H9 (cell line): Measurements from ENCODE around the gene HSD17B2. TPM values are rescaled to one million over a fixed set of nuclear protein-coding genes. Genes with fewer than 3 reads are reported as not detected.

Experiments
- DNase-seq: peaks from one replicate; pipeline ENCODE4 v3.0.0-alpha.2; 2017
- H2AFZ ChIP-seq: one replicate; pipeline ENCODE4 v1.6.1; 2013; ENCODE audit warnings: mild to moderate bottlenecking, low read length, control low read depth, moderate library complexity
- H2AK5ac ChIP-seq: 2 replicates; pipeline ENCODE4 v1.6.1; 2013; ENCODE audit warnings: low read length, control low read depth, mixed read lengths; ENCODE audit not compliant: insufficient read length
- H2BK120ac ChIP-seq: one replicate; pipeline ENCODE4 v1.6.1; 2013; ENCODE audit warnings: low read depth, mild to moderate bottlenecking, low read length, control low read depth, inconsistent platforms; ENCODE audit not compliant: poor library complexity, severe bottlenecking
- H2BK12ac ChIP-seq: 2 replicates; pipeline ENCODE4 v1.6.1; 2013; ENCODE audit warnings: low read length, control low read depth, mixed read lengths, low read depth; ENCODE audit not compliant: insufficient read length
- H2BK15ac ChIP-seq: 2 replicates; pipeline ENCODE4 v1.6.1; 2013; ENCODE audit warnings: low read depth, low read length, control low read depth
- H2BK20ac ChIP-seq: one replicate; pipeline ENCODE4 v1.6.1; 2013; ENCODE audit warnings: low read depth, mild to moderate bottlenecking, low read length, control low read depth, inconsistent platforms; ENCODE audit not compliant: poor library complexity, severe bottlenecking
- H2BK5ac ChIP-seq: 2 replicates; pipeline ENCODE4 v1.6.1; 2013; ENCODE audit warnings: low read length, control low read depth, mixed read lengths; ENCODE audit not compliant: insufficient read length
- H3K14ac ChIP-seq: 2 replicates; pipeline ENCODE4 v1.6.1; 2013; ENCODE audit warnings: low read length, control low read depth; ENCODE audit not compliant: insufficient read depth
- H3K18ac ChIP-seq: 2 replicates; pipeline ENCODE4 v1.6.1; 2013; ENCODE audit warnings: low read depth, mild to moderate bottlenecking, mixed read lengths, low read length, control low read depth; ENCODE audit not compliant: insufficient read length
- H3K23ac ChIP-seq: 2 replicates; pipeline ENCODE4 v1.6.1; 2013; ENCODE audit warnings: low read length, control low read depth, mixed read lengths, low read depth; ENCODE audit not compliant: insufficient read length
- H3K23me2 ChIP-seq: 2 replicates; pipeline ENCODE4 v1.6.1; 2013; ENCODE audit warnings: low read depth, mild to moderate bottlenecking, mixed read lengths, low read length, control low read depth; ENCODE audit not compliant: insufficient read length, poor library complexity, severe bottlenecking
- H3K27ac ChIP-seq: 2 replicates; pipeline ENCODE4 v1.5.1; 2013; ENCODE audit warnings: low read length, control low read depth, mixed read lengths, low read depth; ENCODE audit not compliant: insufficient read length
- H3K27me3 ChIP-seq: 2 replicates; pipeline ENCODE4 v1.6.1; 2013; ENCODE audit warnings: low read length, control low read depth, inconsistent platforms; ENCODE audit not compliant: insufficient read depth
- H3K4ac ChIP-seq: 2 replicates; pipeline ENCODE4 v1.6.1; 2013; ENCODE audit warnings: low read depth, mild to moderate bottlenecking, control low read depth, inconsistent platforms, low read length, moderate library complexity
- H3K4me1 ChIP-seq: 2 replicates; pipeline ENCODE4 v1.6.1; 2013; ENCODE audit warnings: low read length, control low read depth, inconsistent platforms; ENCODE audit not compliant: insufficient read depth
- H3K4me2 ChIP-seq: 2 replicates; pipeline ENCODE4 v1.6.1; 2013; ENCODE audit warnings: low read length, control low read depth, mixed read lengths; ENCODE audit not compliant: insufficient read length, insufficient read depth
- H3K56ac ChIP-seq: 2 replicates; pipeline ENCODE4 v1.6.1; 2013; ENCODE audit warnings: low read depth, mild to moderate bottlenecking, mixed read lengths, low read length, control low read depth; ENCODE audit not compliant: insufficient read length
- H3K79me1 ChIP-seq: 2 replicates; pipeline ENCODE4 v1.6.1; 2013; ENCODE audit warnings: low read depth, mild to moderate bottlenecking, moderate library complexity, low read length, control low read depth, inconsistent platforms; ENCODE audit not compliant: insufficient read depth, poor library complexity, severe bottlenecking
- H3K79me2 ChIP-seq: 2 replicates; pipeline ENCODE4 v1.6.1; 2013; ENCODE audit warnings: low read length, control low read depth, inconsistent platforms; ENCODE audit not compliant: insufficient read depth
- H3K9ac ChIP-seq: 2 replicates; pipeline ENCODE4 v1.6.1; 2013; ENCODE audit warnings: low read length, control low read depth, mixed read lengths; ENCODE audit not compliant: insufficient read length; ENCODE audit errors: extremely low read depth
- H3K9me3 ChIP-seq: one replicate; pipeline ENCODE4 v1.6.1; 2013; ENCODE audit warnings: low read depth, low read length, inconsistent platforms; ENCODE audit not compliant: control insufficient read depth
- H3T11ph ChIP-seq: one replicate; pipeline ENCODE4 v1.6.1; 2013; ENCODE audit warnings: mild to moderate bottlenecking, low read length, control low read depth, inconsistent platforms
- H4K20me1 ChIP-seq: one replicate; pipeline ENCODE4 v1.6.1; 2013; ENCODE audit not compliant: control insufficient read depth, insufficient read length, insufficient read depth
- H4K5ac ChIP-seq: 2 replicates; pipeline ENCODE4 v1.6.1; 2013; ENCODE audit warnings: low read depth, mild to moderate bottlenecking, mixed read lengths, low read length, control low read depth; ENCODE audit not compliant: insufficient read length
- H4K8ac ChIP-seq: replicated peaks from 2 replicates; pipeline ENCODE4 v1.6.1; 2013; ENCODE audit warnings: low read length, control low read depth, mixed read lengths, low read depth; ENCODE audit not compliant: insufficient read length
- H4K91ac ChIP-seq: 2 replicates; pipeline ENCODE4 v1.6.1; 2013; ENCODE audit warnings: low read depth, mild to moderate bottlenecking, moderate library complexity, mixed read lengths, low read length, control low read depth; ENCODE audit not compliant: insufficient read length
- H3K27ac Mint-ChIP-seq, 3 experiments: 2 replicates in 2 of 3; 3 replicates in 1 of 3; pipeline ENCODE4 v1.8.0; 2020 to 2021; ENCODE audit warnings: mixed read lengths in 3 of 3, mild to moderate bottlenecking in 1 of 3, moderate library complexity in 1 of 3
- H3K27me3 Mint-ChIP-seq: 2 replicates; pipeline ENCODE4 v1.8.0; 2021; ENCODE audit warnings: low read depth, mild to moderate bottlenecking, moderate library complexity, mixed read lengths
- H3K36me3 Mint-ChIP-seq, 3 experiments: 2 replicates in 2 of 3; 3 replicates in 1 of 3; pipeline ENCODE4 v1.8.0; 2020 to 2021; ENCODE audit warnings: low read depth in 3 of 3, mixed read lengths in 3 of 3; ENCODE audit not compliant: insufficient read depth in 1 of 3
- H3K4me1 Mint-ChIP-seq, 2 experiments: 2 replicates each; pipeline ENCODE4 v1.8.0; 2020; ENCODE audit warnings: mixed read lengths in 2 of 2
- H3K4me3 Mint-ChIP-seq, 2 experiments: 2 replicates in 1 of 2; 3 replicates in 1 of 2; pipeline ENCODE4 v1.8.0; 2020 to 2021; ENCODE audit warnings: mild to moderate bottlenecking in 2 of 2, mixed read lengths in 2 of 2, moderate library complexity in 1 of 2
- H3K9me3 Mint-ChIP-seq, 2 experiments: 2 replicates in 1 of 2; 3 replicates in 1 of 2; pipeline ENCODE4 v1.8.0; 2020; ENCODE audit warnings: mild to moderate bottlenecking in 2 of 2, mixed read lengths in 2 of 2, moderate library complexity in 1 of 2
- WGBS: extraction: QIAGEN DNeasy Blood & Tissue Kit; methylation state at CpG from one replicate; pipeline ENCODE4 v1.1.7; 2013; ENCODE audit warnings: missing lambda C conversion rate, low lambda C conversion rate, mixed read lengths; ENCODE audit not compliant: insufficient read length; ENCODE audit errors: extremely low coverage; 5-methylcytosine and 5-hydroxymethylcytosine counted together
- total RNA-seq: library from RNA; stranded (reverse); gene quantifications from 2 replicates; pipeline ENCODE4 v1.2.1, GENCODE V29; 2021
- TF ChIP-seq, protein P1 (sequence below): fragments of 200-600 bp; sonication (generic); conservative IDR thresholded peaks from 3 replicates; pipeline ENCODE4 v1.8.0; 2021; ENCODE audit warnings: antibody characterized with exemption, mild to moderate bottlenecking

The HSD17B2 gene
- total RNA-seq, 1 experiment from 2014 or later: not detected

DNA sequence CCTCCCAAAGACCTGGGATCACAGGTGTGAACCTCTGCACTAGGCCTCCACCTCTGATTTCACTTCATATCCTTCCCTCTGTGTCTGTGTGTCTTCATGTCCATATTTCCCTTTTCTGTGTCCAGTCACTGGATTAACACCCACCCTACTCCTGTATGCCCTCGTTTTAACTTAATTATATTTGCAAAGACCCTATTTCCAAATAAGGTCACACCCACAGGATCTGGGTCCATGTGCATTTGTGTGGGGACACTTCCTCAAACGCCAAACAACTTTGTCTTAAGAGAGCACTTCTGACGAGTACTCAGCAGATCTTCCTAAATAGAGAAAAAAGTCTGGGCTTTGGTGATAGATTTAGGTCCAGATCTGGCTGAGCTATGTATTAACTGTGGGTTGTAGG lies 78.7 kb downstream of the HSD17B2 start:
- no peak overlapping the region for H2BK120ac ChIP-seq
- H3K14ac ChIP-seq: no peak overlapping the region
- no peak overlapping the region for H2BK12ac ChIP-seq
- no peak overlapping the region for H3K18ac ChIP-seq
- TF ChIP-seq, protein P1, sequence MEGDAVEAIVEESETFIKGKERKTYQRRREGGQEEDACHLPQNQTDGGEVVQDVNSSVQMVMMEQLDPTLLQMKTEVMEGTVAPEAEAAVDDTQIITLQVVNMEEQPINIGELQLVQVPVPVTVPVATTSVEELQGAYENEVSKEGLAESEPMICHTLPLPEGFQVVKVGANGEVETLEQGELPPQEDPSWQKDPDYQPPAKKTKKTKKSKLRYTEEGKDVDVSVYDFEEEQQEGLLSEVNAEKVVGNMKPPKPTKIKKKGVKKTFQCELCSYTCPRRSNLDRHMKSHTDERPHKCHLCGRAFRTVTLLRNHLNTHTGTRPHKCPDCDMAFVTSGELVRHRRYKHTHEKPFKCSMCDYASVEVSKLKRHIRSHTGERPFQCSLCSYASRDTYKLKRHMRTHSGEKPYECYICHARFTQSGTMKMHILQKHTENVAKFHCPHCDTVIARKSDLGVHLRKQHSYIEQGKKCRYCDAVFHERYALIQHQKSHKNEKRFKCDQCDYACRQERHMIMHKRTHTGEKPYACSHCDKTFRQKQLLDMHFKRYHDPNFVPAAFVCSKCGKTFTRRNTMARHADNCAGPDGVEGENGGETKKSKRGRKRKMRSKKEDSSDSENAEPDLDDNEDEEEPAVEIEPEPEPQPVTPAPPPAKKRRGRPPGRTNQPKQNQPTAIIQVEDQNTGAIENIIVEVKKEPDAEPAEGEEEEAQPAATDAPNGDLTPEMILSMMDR: no peak
- Mint-ChIP-seq H3K36me3 (no peaks in the 10 kb centered on the region), H3K27me3 (peaks cover 1% of the 10 kb centered on the region; the same call in 1 of the 2 replicates), H3K4me3 (no peak overlapping the region), H3K4me1 (peaks cover 5 to 6% of the 10 kb centered on the region in 2 experiments; a peak in 3 of 4 replicates), H3K9me3 (no peaks in the 10 kb centered on the region; a peak in 1 of 5 replicates), H3K27ac (0 out of 7 replicates have a peak overlapping the region, but pooled peaks of 1 of the 3 experiments have one; percentile 71)
- no peak overlapping the region for H4K8ac ChIP-seq
- no peak overlapping the region for H3T11ph ChIP-seq
- H2AK5ac ChIP-seq: no peak overlapping the region
- H4K20me1 ChIP-seq: no peaks in the 10 kb centered on the region
- H2BK20ac ChIP-seq: no peak overlapping the region
- H3K4ac ChIP-seq: no peak overlapping the region
- no CpG with 5 or more reads among the region's 3 CpGs for WGBS
- no peak overlapping the region for H4K91ac ChIP-seq
- H3K27ac ChIP-seq: no peak overlapping the region
- H2AFZ ChIP-seq: no peak overlapping the region
- no peaks in the 10 kb centered on the region for H3K79me1 ChIP-seq
- H4K5ac ChIP-seq: no peak overlapping the region
- H3K56ac ChIP-seq: no peak overlapping the region
- no peak overlapping the region for H3K4me2 ChIP-seq
- no peaks in the 10 kb centered on the region for H3K79me2 ChIP-seq
- no peaks in the 10 kb centered on the region; the same call in 1 of the 2 replicates for H3K27me3 ChIP-seq
- no peak overlapping the region for H3K23ac ChIP-seq
- H3K9ac ChIP-seq: no peak overlapping the region
- H2BK5ac ChIP-seq: no peak overlapping the region
- H3K23me2 ChIP-seq: no peaks in the 10 kb centered on the region
- no peak for DNase-seq
- no peaks in the 10 kb centered on the region for H3K9me3 ChIP-seq
- no peak overlapping the region for H2BK15ac ChIP-seq
- H3K4me1 ChIP-seq: no peaks in the 10 kb centered on the region; the same call in 1 of the 2 replicates
